ENCODE results near the gene PRR13.
"Not testable (repeated sequence)": the region's sequence is repeated elsewhere in the genome, so short reads cannot be mapped to it uniquely, and the experiment has no call there.

The PRR13 gene, protein sequence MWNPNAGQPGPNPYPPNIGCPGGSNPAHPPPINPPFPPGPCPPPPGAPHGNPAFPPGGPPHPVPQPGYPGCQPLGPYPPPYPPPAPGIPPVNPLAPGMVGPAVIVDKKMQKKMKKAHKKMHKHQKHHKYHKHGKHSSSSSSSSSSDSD

DNA sequence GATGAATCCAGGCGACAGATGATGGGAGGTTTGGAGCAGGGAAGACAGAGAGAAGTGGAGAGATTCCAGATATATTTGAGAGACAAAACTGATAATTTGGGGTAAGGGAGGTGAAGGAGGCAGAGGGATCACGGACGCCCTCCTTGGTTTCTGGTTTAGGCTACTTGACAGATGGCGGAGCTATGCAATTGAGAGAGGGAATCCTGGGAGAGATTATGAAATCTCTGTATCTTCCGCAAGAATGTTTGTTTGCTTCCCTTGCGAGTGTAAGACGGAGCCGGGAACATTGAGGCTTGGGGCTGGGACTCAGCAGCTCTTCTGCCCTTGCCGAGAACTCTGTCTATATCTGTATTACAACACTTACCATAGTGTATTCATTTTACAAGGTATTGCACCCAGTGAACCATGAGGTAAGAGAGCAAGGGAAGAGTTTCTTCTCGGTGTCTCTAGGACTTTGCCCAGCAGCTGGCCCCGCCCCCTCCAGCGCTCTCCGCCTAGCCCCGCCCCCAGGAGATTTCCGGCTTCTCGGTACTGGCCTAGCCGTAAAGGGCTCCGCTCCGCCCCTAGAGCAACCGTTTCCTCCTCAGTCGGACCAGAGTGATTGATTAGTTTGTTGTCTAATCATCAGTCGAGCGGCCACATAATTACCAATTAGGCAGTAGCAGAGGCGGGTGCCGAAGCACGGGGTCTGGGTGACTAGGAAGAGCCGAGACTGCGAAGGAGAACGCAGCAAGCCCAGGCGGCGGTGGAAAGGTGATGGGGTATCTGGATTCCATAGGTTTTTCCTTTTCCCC lies at the start of gene PRR13:
Gene PRR13 (plus strand): TSS at position 695 of the 794 bp plus-strand sequence. CDS start 981 bp downstream, outside the sequence.
- DNase-seq (ENCODE audit: low read depth, low spot score), result peak; percentile 94
- Histone ChIP-seq H3K27ac (peak within 1 kb of the TSS; percentile 98), H3K4me3 (peak within 1 kb of the TSS; percentile 92), H3K9me3 (ENCODE audit: low read depth, low read length) (no peaks in the 10 kb centered on the region), H3K36me3 (ENCODE audit: insufficient read depth, low read length) (peaks cover 19% of the 10 kb centered on the region), H3K9ac (ENCODE audit: insufficient read length) (peak within 1 kb of the TSS; percentile 91)
- peak; percentile 94 for TF ChIP-seq POLR2AphosphoS5 (IDR thresholded peaks at IDR 0.05; ENCODE audit: borderline replicate concordance, low read depth, low read length)
- no peak for TF ChIP-seq FOXP2 (optimal IDR thresholded peaks at IDR 0.05; ENCODE audit: control extremely low read depth, extremely low read length, insufficient read depth)

DNA sequence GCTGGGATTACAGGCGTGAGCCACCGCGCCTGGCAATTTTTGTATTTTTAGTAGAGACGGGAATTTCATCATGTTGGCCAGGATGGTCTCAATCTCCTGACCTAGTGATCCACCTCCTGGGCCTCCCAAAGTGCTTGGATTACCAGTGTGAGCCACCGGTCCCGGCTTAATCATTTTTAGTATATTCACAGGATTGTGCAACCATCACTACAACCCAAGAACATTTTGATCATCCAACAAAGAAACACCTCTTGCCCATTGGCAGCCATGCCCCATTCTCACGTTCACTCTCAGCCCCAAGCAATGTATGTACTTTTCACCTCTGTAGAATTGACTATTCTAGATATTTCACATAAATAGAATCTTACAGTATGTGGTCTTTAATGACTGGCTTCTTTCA lies 41.6 kb upstream of the PRR13 start:
- TF ChIP-seq EZH2 (IDR thresholded peaks at IDR 0.05) (no peak), POLR2AphosphoS5 (IDR thresholded peaks at IDR 0.05; ENCODE audit: borderline replicate concordance, low read depth, low read length) (no peak), FOXP2 (optimal IDR thresholded peaks at IDR 0.05; ENCODE audit: control extremely low read depth, extremely low read length, insufficient read depth) (no peak)
- no peak overlapping the region for H3K27ac ChIP-seq
- DNase-seq (ENCODE audit: low read depth, low spot score), result no peak
- no peak overlapping the region for H3K9ac ChIP-seq (ENCODE audit: insufficient read length)
- H3K36me3 ChIP-seq (ENCODE audit: insufficient read depth, low read length), result peaks cover 12% of the 10 kb centered on the region
- H3K9me3 ChIP-seq (ENCODE audit: low read depth, low read length), result no peaks in the 10 kb centered on the region
- no peak overlapping the region for H3K4me3 ChIP-seq

DNA sequence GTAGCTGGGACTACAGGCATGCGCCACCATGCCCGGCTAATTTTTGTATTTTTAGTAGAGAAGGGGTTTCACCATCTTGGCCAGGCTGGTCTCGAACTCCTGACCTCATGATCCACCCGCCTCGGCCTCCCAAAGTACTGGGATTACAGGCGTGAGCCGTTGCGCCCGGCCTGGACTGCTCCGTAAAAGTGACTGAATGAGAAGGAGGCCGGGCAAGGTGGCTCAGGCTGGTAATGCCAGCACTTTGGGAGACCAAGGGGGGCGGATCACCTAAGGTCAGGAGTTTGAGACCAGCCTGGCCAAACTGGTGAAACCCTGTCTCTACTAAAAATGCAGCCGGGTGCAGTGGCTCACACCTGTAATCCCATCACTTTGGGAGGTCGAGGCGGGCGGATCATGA lies 39.2 kb upstream of the PRR13 start:
- not testable (repeated sequence) for H3K9me3 ChIP-seq (ENCODE audit: low read depth, low read length); DNase-seq (ENCODE audit: low read depth, low spot score); H3K27ac ChIP-seq; H3K9ac ChIP-seq (ENCODE audit: insufficient read length); H3K4me3 ChIP-seq
- peaks cover 24% of the 10 kb centered on the region for H3K36me3 ChIP-seq (ENCODE audit: insufficient read depth, low read length)

GRCh38 chr12:53402871-53403270 lies 38.7 kb upstream of the PRR13 start:
- no peak for DNase-seq (ENCODE audit: low read depth, low spot score)
- Histone ChIP-seq H3K4me3 (no peak overlapping the region), H3K27ac (no peak overlapping the region), H3K36me3 (ENCODE audit: insufficient read depth, low read length) (peaks cover 25% of the 10 kb centered on the region), H3K9ac (ENCODE audit: insufficient read length) (no peak overlapping the region), H3K9me3 (ENCODE audit: low read depth, low read length) (no peaks in the 10 kb centered on the region)
- TF ChIP-seq EZH2 (IDR thresholded peaks at IDR 0.05) (no peak), POLR2AphosphoS5 (IDR thresholded peaks at IDR 0.05; ENCODE audit: borderline replicate concordance, low read depth, low read length) (no peak), FOXP2 (optimal IDR thresholded peaks at IDR 0.05; ENCODE audit: control extremely low read depth, extremely low read length, insufficient read depth) (no peak)

GRCh38 chr12:53410951-53411350 lies 30.6 kb upstream of the PRR13 start:
- no peaks in the 10 kb centered on the region for H3K9me3 ChIP-seq (ENCODE audit: low read depth, low read length)
- no peak overlapping the region for H3K27ac ChIP-seq
- peaks cover 51% of the 10 kb centered on the region for H3K36me3 ChIP-seq (ENCODE audit: insufficient read depth, low read length)
- TF ChIP-seq EZH2 (IDR thresholded peaks at IDR 0.05) (no peak), POLR2AphosphoS5 (IDR thresholded peaks at IDR 0.05; ENCODE audit: borderline replicate concordance, low read depth, low read length) (no peak)
- H3K4me3 ChIP-seq, result no peak overlapping the region
- no peak for DNase-seq (ENCODE audit: low read depth, low spot score)
- no peak overlapping the region for H3K9ac ChIP-seq (ENCODE audit: insufficient read length)

GRCh38 chr12:53413485-53414204 lies 27.9 kb upstream of the PRR13 start:
- H3K27ac ChIP-seq, result peak overlapping the region; percentile 80
- peak overlapping the region; percentile 34 for H3K4me3 ChIP-seq
- H3K9ac ChIP-seq (ENCODE audit: insufficient read length), result no peak overlapping the region
- peaks cover 33% of the 10 kb centered on the region for H3K36me3 ChIP-seq (ENCODE audit: insufficient read depth, low read length)
- no peaks in the 10 kb centered on the region for H3K9me3 ChIP-seq (ENCODE audit: low read depth, low read length)
- DNase-seq (ENCODE audit: low read depth, low spot score), result peak; percentile 52
- TF ChIP-seq EZH2 (IDR thresholded peaks at IDR 0.05), result no peak

DNA sequence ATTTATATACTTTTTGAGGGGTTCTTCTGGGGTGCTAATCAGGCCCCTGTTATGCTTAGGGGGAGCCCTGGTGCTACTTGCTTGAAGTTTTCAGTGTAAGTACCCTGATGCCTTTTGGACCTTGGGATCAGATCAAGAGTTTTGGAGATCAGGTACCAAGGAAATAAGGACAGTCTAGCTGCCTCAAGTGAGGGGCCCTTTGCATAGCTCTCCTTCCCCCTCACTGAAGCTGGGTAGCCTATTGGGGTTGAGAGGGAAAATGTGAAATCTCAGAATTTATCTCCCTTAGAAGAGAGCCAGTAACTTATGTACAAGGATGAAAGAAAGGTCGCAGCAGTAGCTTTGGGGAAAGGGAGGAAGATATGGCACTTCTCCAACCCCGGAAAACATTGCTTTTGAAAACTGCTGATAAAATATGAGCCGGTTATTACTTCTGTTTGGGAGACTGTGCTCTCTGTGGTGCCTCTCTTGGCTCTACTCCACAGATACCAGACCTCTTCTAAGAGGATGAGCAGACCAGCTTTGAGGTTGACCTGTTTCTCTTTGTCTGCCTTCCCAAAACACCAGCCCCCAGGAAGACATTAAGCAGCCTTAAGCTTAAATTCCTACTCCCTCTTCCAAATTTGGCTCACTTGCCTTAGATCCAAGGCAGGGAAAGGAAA lies 26.6 kb upstream of the PRR13 start:
- peak; percentile 35 for DNase-seq (ENCODE audit: low read depth, low spot score)
- TF ChIP-seq EZH2 (IDR thresholded peaks at IDR 0.05) (no peak), FOXP2 (optimal IDR thresholded peaks at IDR 0.05; ENCODE audit: control extremely low read depth, extremely low read length, insufficient read depth) (no peak), POLR2AphosphoS5 (IDR thresholded peaks at IDR 0.05; ENCODE audit: borderline replicate concordance, low read depth, low read length) (no peak)
- Histone ChIP-seq H3K4me3 (peak overlapping the region; percentile 49), H3K36me3 (ENCODE audit: insufficient read depth, low read length) (peaks cover 22% of the 10 kb centered on the region), H3K27ac (peak overlapping the region; percentile 80), H3K9ac (ENCODE audit: insufficient read length) (peak overlapping the region; percentile 5), H3K9me3 (ENCODE audit: low read depth, low read length) (no peaks in the 10 kb centered on the region)

GRCh38 chr12:53415752-53416389 lies 25.7 kb upstream of the PRR13 start:
- not testable (repeated sequence) for H3K9me3 ChIP-seq (ENCODE audit: low read depth, low read length); H3K9ac ChIP-seq (ENCODE audit: insufficient read length); DNase-seq (ENCODE audit: low read depth, low spot score)
- Histone ChIP-seq H3K4me3 (peak overlapping the region; percentile 49), H3K36me3 (ENCODE audit: insufficient read depth, low read length) (peaks cover 15% of the 10 kb centered on the region), H3K27ac (peak overlapping the region; percentile 80)

- H3K9me3 ChIP-seq (ENCODE audit: low read depth, low read length); H3K36me3 ChIP-seq (ENCODE audit: insufficient read depth, low read length); H3K9ac ChIP-seq (ENCODE audit: insufficient read length); DNase-seq (ENCODE audit: low read depth, low spot score); H3K4me3 ChIP-seq; H3K27ac ChIP-seq: not testable (repeated sequence)
Observed at GRCh38 chr12:53417291-53417816, 24.2 kb upstream of the PRR13 start.
